HG03066 (cell line): ENCODE results near the gene CR2.
"Not testable (repeated sequence)": the region's sequence is repeated elsewhere in the genome, so short reads cannot be mapped to it uniquely, and the experiment has no call there.

Experiments
- ATAC-seq: cut with Tn5 transposase; IDR thresholded peaks from one replicate; pipeline ENCODE4 v1.9.1; 2021; ENCODE audit warnings: low read depth; ENCODE audit not compliant: unreplicated experiment

Gene CR2

GRCh38 chr1:207502726-207503125 is 48.6 kb downstream of the CR2 start:
- ATAC-seq, result no peak

- ATAC-seq, result no peak
These were observed 49.8 kb downstream of the CR2 start for GRCh38 chr1:207503950-207504349.

GRCh38 chr1:207504438-207504837 is 50.3 kb downstream of the CR2 start:
- ATAC-seq, result no peak

- no peak for ATAC-seq
These were observed 56.3 kb downstream of the CR2 start for GRCh38 chr1:207510444-207510843.

- no peak for ATAC-seq
These were observed 60.8 kb downstream of the CR2 start for GRCh38 chr1:207514890-207515289.

GRCh38 chr1:207516729-207517128 is 62.6 kb downstream of the CR2 start:
- ATAC-seq, result no peak

GRCh38 chr1:207518608-207519236 is 64.6 kb downstream of the CR2 start:
- ATAC-seq, result no peak

- ATAC-seq, result no peak
These were observed 65.6 kb downstream of the CR2 start for GRCh38 chr1:207519505-207520399.

GRCh38 chr1:207520400-207521345 is 66.5 kb downstream of the CR2 start:
- not testable (repeated sequence) for ATAC-seq

- not testable (repeated sequence) for ATAC-seq
These were observed 71.1 kb downstream of the CR2 start for GRCh38 chr1:207525239-207525638.

- not testable (repeated sequence) for ATAC-seq
These were observed 74.3 kb downstream of the CR2 start for GRCh38 chr1:207528401-207528800.

GRCh38 chr1:207536263-207536662 is 82.1 kb downstream of the CR2 start:
- not testable (repeated sequence) for ATAC-seq
